DOHH2 (cell line): ENCODE measurements around the gene NUP98.

Source experiments
- H3F3A ChIP-seq: fragments of 200-600 bp; sonication (generic), shearing (Covaris generic); 2 replicates; pipeline ENCODE4 v1.6.0; 2016; ENCODE audit warnings: antibody characterized with exemption, mild to moderate bottlenecking; ENCODE audit not compliant: control insufficient read depth, insufficient read depth
- H3K27ac ChIP-seq: fragments of 200-600 bp; sonication (generic); 2 replicates; pipeline ENCODE4 v1.5.1; 2014; ENCODE audit warnings: low read depth, mild to moderate bottlenecking, low read length, moderate library complexity
- H3K27me3 ChIP-seq: fragments of 200-600 bp; sonication (generic); 2 replicates; pipeline ENCODE4 v1.6.1; 2014; ENCODE audit warnings: mild to moderate bottlenecking, low read length, mixed read lengths; ENCODE audit not compliant: control insufficient read depth
- H3K36me3 ChIP-seq: fragments of 200-600 bp; sonication (generic); 2 replicates; pipeline ENCODE4 v1.6.1; 2014; ENCODE audit warnings: mild to moderate bottlenecking, low read length, moderate library complexity, mixed read lengths; ENCODE audit not compliant: control insufficient read depth
- H3K4me1 ChIP-seq: fragments of 200-600 bp; sonication (generic); 2 replicates; pipeline ENCODE4 v1.6.1; 2014; ENCODE audit warnings: mild to moderate bottlenecking, low read length, mixed read lengths; ENCODE audit not compliant: control insufficient read depth
- H3K4me2 ChIP-seq: fragments of 200-600 bp; sonication (generic); 2 replicates; pipeline ENCODE4 v1.6.0; 2014; ENCODE audit warnings: mild to moderate bottlenecking, low read length, moderate library complexity
- H3K4me3 ChIP-seq: fragments of 200-600 bp; sonication (generic); 2 replicates; pipeline ENCODE4 v1.5.1; 2014; ENCODE audit warnings: mild to moderate bottlenecking, low read length, mixed read lengths
- H3K79me2 ChIP-seq: fragments of 200-600 bp; sonication (generic); 2 replicates; pipeline ENCODE4 v1.6.1; 2014; ENCODE audit warnings: mild to moderate bottlenecking, low read length, mixed read lengths; ENCODE audit not compliant: control insufficient read depth
- H3K9me2 ChIP-seq: fragments of 200-600 bp; sonication (generic); replicated peaks from 2 replicates; pipeline ENCODE4 v1.6.1; 2014; ENCODE audit warnings: mild to moderate bottlenecking, low read length, mixed read lengths; ENCODE audit not compliant: control insufficient read depth
- H3K9me3 ChIP-seq: fragments of 200-600 bp; sonication (generic); 2 replicates; pipeline ENCODE4 v1.6.1; 2014; ENCODE audit warnings: antibody characterized with exemption, low read length, mixed read lengths; ENCODE audit not compliant: control insufficient read depth, insufficient read depth
- H4K20me1 ChIP-seq: fragments of 200-600 bp; sonication (generic); 2 replicates; pipeline ENCODE4 v1.6.0; 2014; ENCODE audit warnings: low read depth, mild to moderate bottlenecking, antibody characterized with exemption, low read length, moderate library complexity; ENCODE audit not compliant: control insufficient read depth, insufficient read depth
- EZH2phosphoT487 ChIP-seq: fragments of 200-600 bp; sonication (generic); IDR thresholded peaks from 2 replicates; pipeline ENCODE4 v1.6.1; 2017; ENCODE audit warnings: borderline replicate concordance, mild to moderate bottlenecking, antibody characterized with exemption, low read length, moderate library complexity, mixed read lengths
- TF ChIP-seq, protein P1 (sequence below): fragments of 200-600 bp; sonication (generic); IDR thresholded peaks from one replicate; pipeline ENCODE4 v1.5.1; 2014; ENCODE audit warnings: antibody characterized with exemption, mild to moderate bottlenecking, low read depth, low read length; ENCODE audit not compliant: poor library complexity, severe bottlenecking

NUP98 gene

DNA sequence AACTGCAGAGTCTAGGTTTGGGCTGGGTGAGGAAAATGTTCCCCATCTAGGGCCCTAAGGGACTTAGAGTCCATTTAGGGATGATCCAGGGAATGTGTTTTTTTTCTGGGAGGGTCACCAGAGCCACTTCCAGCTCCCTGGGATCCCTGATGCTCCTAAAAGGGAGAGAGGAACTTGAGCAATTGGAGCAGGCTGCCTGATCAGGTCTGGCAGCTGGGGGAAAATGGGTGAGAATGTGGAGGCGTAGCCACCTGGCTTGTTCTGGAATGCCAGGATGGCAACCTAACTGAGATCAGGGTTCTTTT is 12.2 kb upstream of the NUP98 start:
- peak overlapping the region; percentile 76 for H3K4me2 ChIP-seq
- H4K20me1 ChIP-seq = no peaks in the 10 kb centered on the region
- H3F3A ChIP-seq = 0 out of 2 replicates have a peak, but pooled peaks cover 3% of the 10 kb centered on the region
- no peak overlapping the region for H3K4me3 ChIP-seq
- no peak overlapping the region for H3K27ac ChIP-seq
- no peaks in the 10 kb centered on the region for H3K27me3 ChIP-seq
- H3K9me2 ChIP-seq = no peaks in the 10 kb centered on the region
- peaks cover 14% of the 10 kb centered on the region for H3K4me1 ChIP-seq
- no peaks in the 10 kb centered on the region for H3K9me3 ChIP-seq
- TF ChIP-seq, protein P1, sequence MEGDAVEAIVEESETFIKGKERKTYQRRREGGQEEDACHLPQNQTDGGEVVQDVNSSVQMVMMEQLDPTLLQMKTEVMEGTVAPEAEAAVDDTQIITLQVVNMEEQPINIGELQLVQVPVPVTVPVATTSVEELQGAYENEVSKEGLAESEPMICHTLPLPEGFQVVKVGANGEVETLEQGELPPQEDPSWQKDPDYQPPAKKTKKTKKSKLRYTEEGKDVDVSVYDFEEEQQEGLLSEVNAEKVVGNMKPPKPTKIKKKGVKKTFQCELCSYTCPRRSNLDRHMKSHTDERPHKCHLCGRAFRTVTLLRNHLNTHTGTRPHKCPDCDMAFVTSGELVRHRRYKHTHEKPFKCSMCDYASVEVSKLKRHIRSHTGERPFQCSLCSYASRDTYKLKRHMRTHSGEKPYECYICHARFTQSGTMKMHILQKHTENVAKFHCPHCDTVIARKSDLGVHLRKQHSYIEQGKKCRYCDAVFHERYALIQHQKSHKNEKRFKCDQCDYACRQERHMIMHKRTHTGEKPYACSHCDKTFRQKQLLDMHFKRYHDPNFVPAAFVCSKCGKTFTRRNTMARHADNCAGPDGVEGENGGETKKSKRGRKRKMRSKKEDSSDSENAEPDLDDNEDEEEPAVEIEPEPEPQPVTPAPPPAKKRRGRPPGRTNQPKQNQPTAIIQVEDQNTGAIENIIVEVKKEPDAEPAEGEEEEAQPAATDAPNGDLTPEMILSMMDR = no peak
- no peak for TF ChIP-seq EZH2phosphoT487
- no peaks in the 10 kb centered on the region for H3K79me2 ChIP-seq
- H3K36me3 ChIP-seq = no peaks in the 10 kb centered on the region

DNA sequence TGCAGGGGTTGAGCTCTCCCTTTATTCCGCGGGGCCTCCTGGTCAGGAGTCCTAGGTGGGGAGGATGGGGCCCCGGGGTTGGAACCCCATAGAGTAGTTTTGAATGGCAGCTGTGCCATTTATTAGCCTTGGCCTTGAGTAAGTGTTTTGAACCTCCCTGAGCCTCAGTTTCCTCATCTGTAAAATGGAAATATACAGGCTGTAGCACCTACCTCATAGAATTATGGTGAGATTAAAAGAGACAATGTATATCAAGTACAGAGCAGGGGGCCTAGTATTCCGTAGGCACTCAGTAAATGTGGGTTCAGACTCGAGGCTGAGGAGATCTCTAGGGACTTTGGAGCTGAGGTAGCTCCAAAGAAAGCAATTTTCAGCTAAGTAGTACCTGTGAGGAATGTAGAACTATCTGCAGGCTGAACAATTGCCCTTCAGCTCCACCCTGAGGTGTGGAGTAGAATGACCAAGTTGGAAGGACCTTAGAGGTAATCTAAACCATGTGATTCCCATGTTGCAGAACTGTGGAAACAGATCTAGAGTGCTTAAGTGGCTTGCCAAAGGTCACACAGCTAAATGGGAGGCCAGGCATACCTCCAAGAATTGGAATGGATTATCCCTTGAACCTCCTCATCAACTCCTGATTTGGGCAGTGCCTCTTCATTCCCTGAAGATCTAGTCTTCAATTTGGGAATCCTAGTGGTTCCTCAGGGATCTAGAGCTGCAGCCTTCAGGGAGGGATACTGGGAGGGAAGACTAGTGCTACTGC is 11.7 kb upstream of the NUP98 start:
- Histone ChIP-seq H3K27me3 (no peaks in the 10 kb centered on the region), H3F3A (0 out of 2 replicates have a peak, but pooled peaks cover 3% of the 10 kb centered on the region), H3K27ac (no peak overlapping the region), H3K4me2 (peak overlapping the region; percentile 76), H3K4me1 (peaks cover 14% of the 10 kb centered on the region), H3K9me3 (no peaks in the 10 kb centered on the region), H3K4me3 (peak overlapping the region; percentile 79), H3K79me2 (no peaks in the 10 kb centered on the region), H4K20me1 (no peaks in the 10 kb centered on the region), H3K36me3 (no peaks in the 10 kb centered on the region), H3K9me2 (no peaks in the 10 kb centered on the region)
- TF ChIP-seq, protein P1 = peak; percentile 69
- TF ChIP-seq EZH2phosphoT487 = no peak

DNA sequence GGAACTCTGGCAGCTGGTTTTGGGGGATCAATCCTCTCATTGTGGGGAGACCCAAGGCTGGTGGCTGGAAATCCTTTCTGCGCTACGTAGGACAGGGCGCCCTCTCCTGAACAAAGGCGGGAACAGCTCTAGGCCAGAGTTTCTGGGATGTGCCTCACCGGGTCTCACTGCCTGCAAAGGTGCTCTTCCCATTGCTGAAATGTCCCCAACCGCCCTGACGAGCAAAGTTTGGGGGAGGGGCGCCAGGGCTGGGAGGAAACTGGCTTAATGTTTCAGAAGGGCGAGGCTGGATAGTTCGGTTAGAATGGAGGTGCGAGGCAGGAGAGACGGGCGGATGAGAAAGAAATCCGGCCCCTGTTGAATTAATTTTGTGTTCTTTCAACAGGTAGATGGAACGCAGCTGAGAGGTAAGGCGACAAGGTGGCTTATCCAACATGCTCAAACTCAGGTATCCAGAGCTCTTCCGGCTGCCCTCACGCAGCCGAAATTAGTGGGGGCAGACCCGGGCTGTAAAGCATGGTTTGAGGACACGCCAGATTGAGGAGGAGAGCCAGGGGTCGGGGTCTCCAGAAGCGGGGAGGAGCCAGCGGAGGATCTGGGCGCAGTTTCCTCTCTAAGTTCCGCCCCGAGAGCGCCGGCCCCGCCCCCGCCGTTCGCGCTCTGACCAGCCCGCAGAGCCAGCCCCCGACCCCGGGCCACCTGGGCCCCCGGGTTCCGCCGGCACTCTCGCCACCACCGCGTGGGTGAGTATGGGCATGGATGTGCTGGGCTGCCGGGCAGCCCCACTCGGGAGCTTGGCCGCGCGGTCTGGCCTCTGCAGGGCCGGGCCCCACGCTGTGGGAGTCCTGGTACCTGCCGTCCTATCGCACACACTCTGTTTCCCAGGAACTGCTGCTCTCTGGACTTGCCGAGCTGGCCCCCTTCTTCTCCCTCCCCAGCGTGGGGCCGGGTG is 10.8 kb upstream of the NUP98 start, which contains the start of gene PGAP2:
Gene PGAP2 (plus strand): TSS at position 652 of the 952 bp plus-strand sequence. CDS start 2,700 bp downstream, outside the sequence.
- Histone ChIP-seq H3K27me3 (no peaks in the 10 kb centered on the region), H3K36me3 (no peaks in the 10 kb centered on the region), H3K27ac (0 out of 2 replicates have a peak within 1 kb of the TSS, but pooled peaks have one; percentile 7), H3F3A (0 out of 2 replicates have a peak, but pooled peaks cover 3% of the 10 kb centered on the region), H3K79me2 (no peaks in the 10 kb centered on the region), H3K9me3 (no peaks in the 10 kb centered on the region), H3K9me2 (no peaks in the 10 kb centered on the region), H4K20me1 (no peaks in the 10 kb centered on the region), H3K4me3 (peak within 1 kb of the TSS; percentile 79), H3K4me2 (peak within 1 kb of the TSS; percentile 76), H3K4me1 (peaks cover 14% of the 10 kb centered on the region)
- TF ChIP-seq, protein P1 = peak; percentile 87
- TF ChIP-seq EZH2phosphoT487 = no peak
